NCI-H82 (cell line): ENCODE measurements around the gene SLC25A45.
A peak's percentile ranks its signal among the peaks of the same experiment; 100 is the strongest.

ENCODE experiments used
- DNase-seq: peaks from one replicate; lab custom pipeline; 2025; lab: John Stamatoyannopoulos, UW

The SLC25A45 gene

GRCh38 chr11:65389294-65389980, 7.0 kb upstream of the SLC25A45 start:
- DNase-seq: no peak

- no peak for DNase-seq
Observed at GRCh38 chr11:65388731-65389130, 6.3 kb upstream of the SLC25A45 start.

- DNase-seq: peak; percentile 83
Observed at GRCh38 chr11:65386307-65387140, 4.1 kb upstream of the SLC25A45 start, which contains the start of gene FRMD8. TSS of gene FRMD8 (plus strand) at chr11:65386637. CDS start at chr11:65387037, 400 bp downstream.

GRCh38 chr11:65384301-65384889, 1.9 kb upstream of the SLC25A45 start:
- no peak for DNase-seq

- no peak for DNase-seq
Observed at GRCh38 chr11:65383778-65384177, 1.3 kb upstream of the SLC25A45 start.

- DNase-seq: no peak
Observed at GRCh38 chr11:65382804-65383368, 440 bp upstream of the SLC25A45 start.

- no peak for DNase-seq
Observed at GRCh38 chr11:65381716-65382032, 772 bp downstream of the SLC25A45 start.

GRCh38 chr11:65380460-65381119, 1.9 kb downstream of the SLC25A45 start:
- DNase-seq: no peak

GRCh38 chr11:65379698-65380459, 2.6 kb downstream of the SLC25A45 start:
- DNase-seq: no peak

GRCh38 chr11:65378928-65379638, 3.4 kb downstream of the SLC25A45 start:
- no peak for DNase-seq

- no peak for DNase-seq
Observed at GRCh38 chr11:65378208-65378927, 4.1 kb downstream of the SLC25A45 start.

GRCh38 chr11:65377777-65378176, 4.7 kb downstream of the SLC25A45 start:
- no peak for DNase-seq

GRCh38 chr11:65377036-65377435, 5.4 kb downstream of the SLC25A45 start:
- DNase-seq: no peak

GRCh38 chr11:65376138-65376713, 6.2 kb downstream of the SLC25A45 start:
- no peak for DNase-seq

GRCh38 chr11:65375012-65375411, 7.4 kb downstream of the SLC25A45 start:
- DNase-seq: no peak

GRCh38 chr11:65373839-65374580, 8.4 kb downstream of the SLC25A45 start:
- DNase-seq: no peak

- no peak for DNase-seq
Observed at GRCh38 chr11:65370659-65371049, 11.8 kb downstream of the SLC25A45 start.

- DNase-seq: peak; percentile 82
Observed at GRCh38 chr11:65366340-65366773, 16.1 kb downstream of the SLC25A45 start.

- DNase-seq: peak; percentile 39
Observed at GRCh38 chr11:65363770-65364169, 18.7 kb downstream of the SLC25A45 start.
